ENCODE data around the gene ARHGDIA. TPM values are rescaled to one million over a fixed set of nuclear protein-coding genes. Genes with fewer than 3 reads are reported as not detected.

The ARHGDIA gene
- total RNA-seq, 6 experiments from 2014 or later: 92.4 to 162 (median 137) TPM

GRCh38 chr17:81854974-81855774, 16.0 kb downstream of the ARHGDIA start:
- peak; percentile 31 for TF ChIP-seq POLR2A (IDR thresholded peaks at IDR 0.05)
- peak in 2 of 4 donors; percentile 40 to 57 for TF ChIP-seq CTCF (IDR thresholded peaks at IDR 0.05)
- ATAC-seq: peak; percentile 57 to 89 (median 70)
- peaks cover 0 to 33% (median 17%) of the 10 kb centered on the region in 4 donors for H3K4me1 ChIP-seq
- peaks cover 18 to 81% (median 41%) of the 10 kb centered on the region in 4 donors for H3K36me3 ChIP-seq
- H3K4me3 ChIP-seq: no peak overlapping the region
- intact Hi-C loops (cut with DNase I): no loop called here
- H3K9me3 ChIP-seq: no peaks in the 10 kb centered on the region
- peak overlapping the region in 1 of 3 donors; percentile 53 for H3K27ac ChIP-seq
- peak; percentile 44 to 80 (median 75) for DNase-seq
- no peaks in the 10 kb centered on the region for H3K27me3 ChIP-seq
- 34% methylated on average over 12 of the region's 29 CpGs for WGBS (ENCODE audit: insufficient coverage, low coverage, low lambda C conversion rate, missing lambda C conversion rate)

GRCh38 chr17:81852237-81852636, 18.9 kb downstream of the ARHGDIA start:
- DNase-seq (no peak), ATAC-seq (no peak)
- 100% methylated on average over 3 of the region's 12 CpGs for WGBS (ENCODE audit: insufficient coverage, low coverage, low lambda C conversion rate, missing lambda C conversion rate)
- Histone ChIP-seq H3K9me3 (no peaks in the 10 kb centered on the region), H3K4me1 (peaks cover 0 to 13% (median 7%) of the 10 kb centered on the region in 4 donors), H3K27ac (no peak overlapping the region), H3K36me3 (peaks cover 14 to 88% (median 45%) of the 10 kb centered on the region in 4 donors), H3K27me3 (no peaks in the 10 kb centered on the region), H3K4me3 (no peak overlapping the region)
- intact Hi-C loops (cut with DNase I): no loop called here
- no peak for TF ChIP-seq POLR2A (IDR thresholded peaks at IDR 0.05)
- TF ChIP-seq CTCF (IDR thresholded peaks at IDR 0.05): no peak

- intact Hi-C loops (cut with DNase I): no loop called here
- Histone ChIP-seq H3K27me3 (no peaks in the 10 kb centered on the region), H3K4me1 (peaks cover 0 to 11% (median 5%) of the 10 kb centered on the region in 4 donors), H3K4me3 (no peak overlapping the region), H3K36me3 (peaks cover 14 to 88% (median 49%) of the 10 kb centered on the region in 4 donors), H3K9me3 (no peaks in the 10 kb centered on the region), H3K27ac (no peak overlapping the region)
- no peak for DNase-seq
- no peak for TF ChIP-seq POLR2A (IDR thresholded peaks at IDR 0.05)
- no peak for TF ChIP-seq CTCF (IDR thresholded peaks at IDR 0.05)
- 89% methylated on average over 5 of the region's 16 CpGs for WGBS (ENCODE audit: insufficient coverage, low coverage, low lambda C conversion rate, missing lambda C conversion rate)
- no peak for ATAC-seq
Observed at GRCh38 chr17:81851423-81851822, 19.7 kb downstream of the ARHGDIA start.

GRCh38 chr17:81849457-81849856, 21.7 kb downstream of the ARHGDIA start:
- Histone ChIP-seq H3K4me3 (no peak overlapping the region), H3K27ac (no peak overlapping the region), H3K9me3 (no peaks in the 10 kb centered on the region), H3K27me3 (no peaks in the 10 kb centered on the region), H3K4me1 (no peaks in the 10 kb centered on the region), H3K36me3 (peaks cover 23 to 91% (median 61%) of the 10 kb centered on the region in 4 donors)
- DNase-seq: no peak
- TF ChIP-seq CTCF (IDR thresholded peaks at IDR 0.05) (no peak), POLR2A (IDR thresholded peaks at IDR 0.05) (no peak)
- no peak for ATAC-seq
- 88% methylated on average over 4 of the region's 12 CpGs for WGBS (ENCODE audit: insufficient coverage, low coverage, low lambda C conversion rate, missing lambda C conversion rate)
- intact Hi-C loops (cut with DNase I): no loop called here
